OCI-LY3 (cell line): ENCODE data around the gene WDR91.

Source experiments
- EZH2phosphoT487 ChIP-seq: fragments of 200-600 bp; shearing (Covaris generic); IDR thresholded peaks from 2 replicates; pipeline ENCODE4 v1.6.1; 2018; ENCODE audit warnings: antibody characterized with exemption, mixed run types, low read depth
- TF ChIP-seq, protein P1 (sequence below): fragments of 200-600, 300-600 bp; sonication (generic); IDR thresholded peaks from 2 replicates; pipeline ENCODE4 v1.5.1; 2014; ENCODE audit warnings: antibody characterized with exemption, low read length, low read depth

DNA sequence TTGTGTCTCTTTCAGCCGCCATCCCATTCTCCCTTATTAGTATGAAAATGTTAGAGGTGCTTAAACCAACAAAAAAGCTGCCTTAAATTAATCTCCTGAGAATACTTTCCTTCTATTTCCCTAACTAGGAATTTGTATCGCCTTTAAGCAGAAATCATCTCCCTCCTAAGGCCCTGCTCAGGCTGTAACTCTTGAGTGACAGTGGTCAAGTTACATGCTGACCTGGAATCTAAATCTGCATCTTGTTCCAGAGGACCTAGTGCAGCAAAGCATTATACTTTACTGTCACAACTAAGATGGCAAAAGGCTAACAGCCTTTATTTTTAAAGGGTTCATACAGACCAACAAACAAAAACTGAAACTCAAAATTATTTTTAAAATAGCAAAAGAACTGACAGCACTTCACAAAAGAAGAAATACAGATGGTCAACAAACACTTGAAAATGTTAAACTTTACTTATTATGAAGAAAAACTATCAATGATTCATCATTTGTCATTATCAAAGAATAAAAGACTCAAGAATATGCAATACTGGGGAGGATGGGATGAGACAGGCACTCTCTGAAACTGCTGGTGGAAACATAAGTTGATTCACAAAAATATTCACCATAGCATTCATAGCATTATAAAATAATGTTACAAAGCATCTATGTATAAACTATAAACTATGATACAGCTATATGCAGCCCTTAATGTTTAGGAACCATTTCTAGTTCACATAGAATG lies 51.8 kb downstream of the WDR91 start:
- TF ChIP-seq, protein P1, sequence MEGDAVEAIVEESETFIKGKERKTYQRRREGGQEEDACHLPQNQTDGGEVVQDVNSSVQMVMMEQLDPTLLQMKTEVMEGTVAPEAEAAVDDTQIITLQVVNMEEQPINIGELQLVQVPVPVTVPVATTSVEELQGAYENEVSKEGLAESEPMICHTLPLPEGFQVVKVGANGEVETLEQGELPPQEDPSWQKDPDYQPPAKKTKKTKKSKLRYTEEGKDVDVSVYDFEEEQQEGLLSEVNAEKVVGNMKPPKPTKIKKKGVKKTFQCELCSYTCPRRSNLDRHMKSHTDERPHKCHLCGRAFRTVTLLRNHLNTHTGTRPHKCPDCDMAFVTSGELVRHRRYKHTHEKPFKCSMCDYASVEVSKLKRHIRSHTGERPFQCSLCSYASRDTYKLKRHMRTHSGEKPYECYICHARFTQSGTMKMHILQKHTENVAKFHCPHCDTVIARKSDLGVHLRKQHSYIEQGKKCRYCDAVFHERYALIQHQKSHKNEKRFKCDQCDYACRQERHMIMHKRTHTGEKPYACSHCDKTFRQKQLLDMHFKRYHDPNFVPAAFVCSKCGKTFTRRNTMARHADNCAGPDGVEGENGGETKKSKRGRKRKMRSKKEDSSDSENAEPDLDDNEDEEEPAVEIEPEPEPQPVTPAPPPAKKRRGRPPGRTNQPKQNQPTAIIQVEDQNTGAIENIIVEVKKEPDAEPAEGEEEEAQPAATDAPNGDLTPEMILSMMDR, result no peak
- TF ChIP-seq EZH2phosphoT487, result no peak
